Prostate gland (tissue), 2 donors: Measurements from ENCODE around the gene NEK7. TPM values are rescaled to one million over a fixed set of nuclear protein-coding genes. Genes with fewer than 3 reads are reported as not detected.

Experiments
- DNase-seq: peaks from one replicate; pipeline ENCODE4 v3.0.0-alpha.2; 2019; ENCODE audit warnings: low spot score
- H3K27ac ChIP-seq, 2 donors: fragments of 200-600 bp; sonication (generic); 2 replicates each; pipeline ENCODE4 v1.5.1; 2017 to 2019
- H3K27me3 ChIP-seq: fragments of 200-600 bp; sonication (generic); replicated peaks from 2 replicates; pipeline ENCODE4 v1.5.1; 2019; ENCODE audit not compliant: insufficient read depth
- H3K36me3 ChIP-seq, 2 donors: fragments of 200-600 bp; sonication (generic); 1 replicate in 1 of 2; 2 replicates in 1 of 2; pipeline versions ENCODE4 v1.5.1 to v1.8.1; 2017 to 2019
- H3K4me1 ChIP-seq: fragments of 200-600 bp; sonication (generic); replicated peaks from 2 replicates; pipeline ENCODE4 v1.5.1; 2019
- H3K4me3 ChIP-seq, 2 donors: fragments of 200-600 bp; sonication (generic); 2 replicates each; pipeline ENCODE4 v1.5.1; 2017 to 2019
- H3K9me3 ChIP-seq: fragments of 200-600 bp; sonication (generic); 2 replicates; pipeline ENCODE4 v1.5.1; 2017
- POLR2A ChIP-seq: fragments of 450-650 bp; IDR thresholded peaks from one replicate; pipeline ENCODE4 v1.6.1; 2016; ENCODE audit warnings: antibody characterized with exemption, mild to moderate bottlenecking
- POLR2AphosphoS5 ChIP-seq: sonication (generic); formaldehyde crosslinking; IDR thresholded peaks from one replicate; pipeline ENCODE4 v1.6.1; 2017; ENCODE audit warnings: antibody characterized with exemption
- WGBS: methylation state at CpG from one replicate; pipeline ENCODE4 v1.1.5; 2018; 5-methylcytosine and 5-hydroxymethylcytosine counted together
- intact Hi-C: fragments of 100-400 bp; cut with DNase I; formaldehyde crosslinking; loops from one replicate; pipeline ENCODE4 v1.14.2; 2022
- total RNA-seq, 2 donors: library from RNA; depleted of rRNA; stranded (reverse); fragments of >200 nt; gene quantifications; one replicate each; pipeline ENCODE4 v1.1.0, GENCODE V29; 2016
- TF ChIP-seq, protein P1 (sequence below), 4 experiments: fragments of 200-600 bp in 2 of 4; fragments of 450-650 bp in 2 of 4; sonication (generic) in 2 of 4; IDR thresholded peaks; 1 replicate in 3 of 4; 2 replicates in 1 of 4; pipeline ENCODE4 v1.5.1; 2016 to 2019; ENCODE audit warnings: antibody characterized with exemption in 4 of 4, mild to moderate bottlenecking in 2 of 4, moderate library complexity in 2 of 4

The NEK7 gene
- total RNA-seq, 2 donors from 2014 or later, result 53.3 to 70.9 TPM

DNA sequence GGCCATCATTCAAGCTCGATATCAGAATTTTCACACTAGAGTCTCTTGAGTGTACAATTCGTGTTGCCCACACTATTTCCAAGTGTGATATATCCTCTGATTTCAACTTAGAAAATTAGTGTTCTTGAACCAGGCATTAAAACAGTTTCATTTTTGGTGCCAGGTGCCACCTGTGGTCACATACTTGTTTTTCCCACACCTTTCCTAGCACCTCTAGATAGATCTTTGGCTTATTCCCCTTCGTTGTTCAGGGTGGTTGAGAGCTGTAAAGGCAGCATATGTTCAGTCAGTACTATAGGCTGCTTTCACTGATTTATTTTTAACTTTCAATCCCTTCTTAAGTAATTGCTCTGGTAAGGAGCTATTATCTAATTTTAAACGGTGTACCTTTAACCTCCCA, 131.1 kb downstream of the NEK7 start:
- no peaks in the 10 kb centered on the region for H3K36me3 ChIP-seq
- intact Hi-C loops, result no loop called here
- no peak overlapping the region for H3K4me3 ChIP-seq
- 86% methylated on average over 4 of the region's 4 CpGs for WGBS
- TF ChIP-seq POLR2A (no peak), POLR2AphosphoS5 (no peak)
- TF ChIP-seq, protein P1, sequence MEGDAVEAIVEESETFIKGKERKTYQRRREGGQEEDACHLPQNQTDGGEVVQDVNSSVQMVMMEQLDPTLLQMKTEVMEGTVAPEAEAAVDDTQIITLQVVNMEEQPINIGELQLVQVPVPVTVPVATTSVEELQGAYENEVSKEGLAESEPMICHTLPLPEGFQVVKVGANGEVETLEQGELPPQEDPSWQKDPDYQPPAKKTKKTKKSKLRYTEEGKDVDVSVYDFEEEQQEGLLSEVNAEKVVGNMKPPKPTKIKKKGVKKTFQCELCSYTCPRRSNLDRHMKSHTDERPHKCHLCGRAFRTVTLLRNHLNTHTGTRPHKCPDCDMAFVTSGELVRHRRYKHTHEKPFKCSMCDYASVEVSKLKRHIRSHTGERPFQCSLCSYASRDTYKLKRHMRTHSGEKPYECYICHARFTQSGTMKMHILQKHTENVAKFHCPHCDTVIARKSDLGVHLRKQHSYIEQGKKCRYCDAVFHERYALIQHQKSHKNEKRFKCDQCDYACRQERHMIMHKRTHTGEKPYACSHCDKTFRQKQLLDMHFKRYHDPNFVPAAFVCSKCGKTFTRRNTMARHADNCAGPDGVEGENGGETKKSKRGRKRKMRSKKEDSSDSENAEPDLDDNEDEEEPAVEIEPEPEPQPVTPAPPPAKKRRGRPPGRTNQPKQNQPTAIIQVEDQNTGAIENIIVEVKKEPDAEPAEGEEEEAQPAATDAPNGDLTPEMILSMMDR (IDR thresholded peaks at IDR 0.05), result no peak
- H3K9me3 ChIP-seq, result no peaks in the 10 kb centered on the region
- H3K4me1 ChIP-seq, result no peaks in the 10 kb centered on the region
- H3K27ac ChIP-seq, result no peak overlapping the region
- DNase-seq, result no peak
- no peaks in the 10 kb centered on the region for H3K27me3 ChIP-seq

DNA sequence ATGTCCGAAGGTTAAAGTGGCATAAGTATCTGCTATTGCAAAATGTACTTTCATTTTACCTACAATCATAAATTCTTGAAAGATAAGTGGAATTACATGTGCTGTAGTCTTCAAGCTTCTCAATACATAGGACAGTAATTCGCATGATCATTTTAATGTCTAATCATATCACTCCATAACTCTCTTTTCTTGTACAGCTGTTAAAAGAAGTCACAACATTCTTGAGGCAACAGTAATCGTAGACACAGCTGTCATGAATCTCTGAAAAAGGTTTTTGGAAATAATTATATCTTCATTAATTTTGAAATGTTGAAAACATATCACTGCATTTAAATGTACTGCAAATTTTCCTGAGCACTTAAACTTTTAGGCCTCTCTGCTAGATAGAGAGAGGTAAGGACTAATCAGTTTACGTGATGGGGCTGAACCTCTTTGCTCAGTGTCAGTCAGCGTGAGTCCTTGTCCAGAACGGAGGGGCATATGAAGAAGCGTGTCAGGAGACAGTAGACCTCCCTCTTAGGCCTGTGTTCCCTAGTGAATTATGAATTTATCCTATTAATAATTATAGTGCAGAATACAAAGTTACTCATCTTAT, 133.4 kb downstream of the NEK7 start:
- Histone ChIP-seq H3K36me3 (no peaks in the 10 kb centered on the region), H3K9me3 (no peaks in the 10 kb centered on the region), H3K27me3 (no peaks in the 10 kb centered on the region), H3K4me3 (no peak overlapping the region), H3K4me1 (no peaks in the 10 kb centered on the region), H3K27ac (no peak overlapping the region)
- WGBS, result 96% methylated on average over 7 of the region's 7 CpGs
- DNase-seq, result no peak
- intact Hi-C loops, result no loop called here
- TF ChIP-seq POLR2A (no peak), POLR2AphosphoS5 (no peak)
- TF ChIP-seq, protein P1 (IDR thresholded peaks at IDR 0.05), result no peak

DNA sequence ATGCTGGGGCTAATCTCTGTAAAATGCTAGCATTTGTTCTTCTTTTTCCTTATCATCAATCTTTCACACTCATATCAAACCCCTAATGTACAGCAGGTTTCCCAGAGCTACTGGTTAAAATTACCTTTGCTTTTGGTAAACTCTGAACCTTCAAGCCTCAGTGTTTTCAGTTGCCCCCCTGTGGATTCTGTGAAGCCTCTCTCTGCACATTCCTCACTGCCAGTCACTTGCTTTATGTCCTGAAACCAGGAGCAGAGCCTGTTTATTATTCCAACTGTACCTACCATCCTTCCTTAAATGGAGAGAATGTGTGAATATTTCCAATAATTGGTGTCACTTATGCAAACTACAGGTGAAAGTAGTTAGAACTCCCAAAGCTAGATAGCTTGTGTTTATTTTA, 134.2 kb downstream of the NEK7 start:
- no peak overlapping the region for H3K27ac ChIP-seq
- H3K36me3 ChIP-seq, result no peaks in the 10 kb centered on the region
- intact Hi-C loops, result no loop called here
- no peaks in the 10 kb centered on the region for H3K9me3 ChIP-seq
- H3K4me3 ChIP-seq, result no peak overlapping the region
- DNase-seq, result no peak
- no peaks in the 10 kb centered on the region for H3K27me3 ChIP-seq
- TF ChIP-seq, protein P1 (IDR thresholded peaks at IDR 0.05), result no peak
- TF ChIP-seq POLR2A (no peak), POLR2AphosphoS5 (no peak)
- no peaks in the 10 kb centered on the region for H3K4me1 ChIP-seq

DNA sequence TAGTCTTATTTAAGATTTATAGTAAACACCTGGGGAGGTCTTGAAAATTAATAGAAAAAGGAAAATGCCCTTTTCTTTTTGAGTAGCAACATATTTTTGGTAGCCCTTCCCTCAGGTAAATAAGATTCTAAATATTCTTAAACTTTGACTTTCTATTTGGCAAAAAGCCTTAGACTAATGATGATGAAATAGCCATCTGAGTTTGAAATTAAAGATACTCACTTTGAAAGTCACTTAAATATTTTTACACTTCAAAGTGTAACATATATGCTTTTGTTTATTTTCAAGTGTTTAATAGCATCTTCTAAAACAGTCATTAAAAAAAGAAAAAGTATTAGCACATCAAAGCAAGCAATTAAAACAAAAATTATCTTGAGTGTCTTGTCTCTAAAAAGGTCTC, 135.1 kb downstream of the NEK7 start:
- intact Hi-C loops, result no loop called here
- Histone ChIP-seq H3K4me1 (no peaks in the 10 kb centered on the region), H3K27ac (no peak overlapping the region), H3K36me3 (no peaks in the 10 kb centered on the region), H3K4me3 (no peak overlapping the region), H3K9me3 (no peaks in the 10 kb centered on the region), H3K27me3 (no peaks in the 10 kb centered on the region)
- no peak for DNase-seq
- TF ChIP-seq POLR2A (no peak), POLR2AphosphoS5 (no peak)
- TF ChIP-seq, protein P1 (IDR thresholded peaks at IDR 0.05), result no peak

DNA sequence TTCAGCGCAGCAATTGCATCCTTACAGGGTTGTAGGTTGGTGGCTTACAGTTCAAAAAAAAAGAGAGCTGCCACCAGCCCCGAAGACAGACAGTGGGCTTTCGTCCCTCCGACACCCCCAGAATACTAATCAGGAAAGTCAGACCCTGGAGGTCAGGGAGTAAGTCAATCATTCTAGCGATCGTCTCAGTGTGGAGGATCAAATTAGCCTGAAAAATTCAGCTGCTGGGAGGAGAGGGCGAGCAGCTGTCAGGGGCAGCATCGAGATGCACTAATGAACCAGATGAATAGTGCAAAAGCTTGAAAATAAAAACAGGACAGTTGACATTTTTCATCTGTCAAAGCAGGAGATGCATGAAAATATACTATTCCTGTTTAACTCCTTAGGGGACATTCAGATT, 138.4 kb downstream of the NEK7 start:
- Histone ChIP-seq H3K27ac (no peak overlapping the region), H3K27me3 (no peaks in the 10 kb centered on the region), H3K4me1 (no peaks in the 10 kb centered on the region), H3K36me3 (no peaks in the 10 kb centered on the region), H3K9me3 (no peaks in the 10 kb centered on the region), H3K4me3 (no peak overlapping the region)
- TF ChIP-seq, protein P1 (IDR thresholded peaks at IDR 0.05), result no peak
- TF ChIP-seq POLR2AphosphoS5 (no peak), POLR2A (no peak)
- no peak for DNase-seq
- WGBS, result 86% methylated on average over 8 of the region's 8 CpGs
- intact Hi-C loops, result no loop called here
